HEK293 (cell line): ENCODE data around the gene ROBO4.

ENCODE experiments used
- CTCF ChIA-PET: fragments of 350-600 bp; formaldehyde crosslinking; extraction: SDS; loops from one replicate; lab custom pipeline; 2021; ENCODE audit warnings: antibody characterized with exemption; lab: Yijun Ruan, JAX
- POLR2A ChIA-PET: fragments of 300-600 bp; formaldehyde crosslinking; extraction: SDS; loops from one replicate; lab custom pipeline; 2020; ENCODE audit warnings: antibody characterized with exemption, inconsistent platforms; lab: Yijun Ruan, JAX
- H3K27ac ChIP-seq: fragments of 200-500 bp; sonication (Bioruptor generic); 2 replicates; pipeline ENCODE4 v1.5.1; 2014; ENCODE audit warnings: low read depth, low read length, control low read depth, inconsistent platforms; ENCODE audit errors: extremely low read depth
- H3K36me3 ChIP-seq, 2 experiments: fragments of 200-500 bp in 1 of 2; sonication (Bioruptor generic) in 1 of 2; 1 replicate in 1 of 2; 2 replicates in 1 of 2; pipeline ENCODE4 v1.5.1; 2014 to 2017; ENCODE audit warnings: inconsistent platforms in 2 of 2, low read length in 2 of 2; ENCODE audit not compliant: control insufficient read depth in 2 of 2, insufficient read depth in 1 of 2
- H3K4me1 ChIP-seq: fragments of 200-500 bp; sonication (Bioruptor generic); 2 replicates; pipeline ENCODE4 v1.5.1; 2014; ENCODE audit warnings: mild to moderate bottlenecking, low read length, inconsistent platforms; ENCODE audit not compliant: control insufficient read depth, insufficient read depth
- H3K4me3 ChIP-seq: 2 replicates; pipeline ENCODE4 v1.5.1; 2011; ENCODE audit warnings: low read depth, mild to moderate bottlenecking, control low read depth, low read length, moderate library complexity
- H3K9me3 ChIP-seq: fragments of 200-500 bp; sonication (Bioruptor generic); 2 replicates; pipeline ENCODE4 v1.5.1; 2014; ENCODE audit warnings: low read depth, low read length, inconsistent platforms; ENCODE audit not compliant: control insufficient read depth, insufficient read depth
- HOXA7 ChIP-seq: sonication (generic); formaldehyde crosslinking; IDR thresholded peaks from 2 replicates; pipeline ENCODE4 v1.8.1; 2022; ENCODE audit warnings: missing genetic modification reagents, borderline replicate concordance
- KLF16 ChIP-seq: fragments of 450-650 bp; formaldehyde crosslinking; IDR thresholded peaks from 2 replicates; pipeline ENCODE4 v1.5.1; 2017; ENCODE audit warnings: missing biosample characterization, missing genetic modification characterization
- KLF7 ChIP-seq: fragments of 450-650 bp; formaldehyde crosslinking; IDR thresholded peaks from 2 replicates; pipeline ENCODE4 v1.5.1; 2016; ENCODE audit warnings: missing biosample characterization, missing genetic modification characterization, borderline replicate concordance
- SALL2 ChIP-seq: fragments of 450-650 bp; formaldehyde crosslinking; IDR thresholded peaks from 2 replicates; pipeline ENCODE4 v1.5.0; 2017; ENCODE audit warnings: missing biosample characterization, mild to moderate bottlenecking, missing genetic modification characterization, borderline replicate concordance
- SP2 ChIP-seq: fragments of 450-650 bp; formaldehyde crosslinking; IDR thresholded peaks from 2 replicates; pipeline ENCODE4 v1.5.1; 2016; ENCODE audit warnings: missing biosample characterization, missing genetic modification characterization
- ZFP37 ChIP-seq: fragments of 450-650 bp; formaldehyde crosslinking; IDR thresholded peaks from 2 replicates; pipeline ENCODE4 v1.5.1; 2016; ENCODE audit warnings: missing biosample characterization, missing genetic modification characterization
- ZFP69B ChIP-seq: fragments of 450-650 bp; formaldehyde crosslinking; IDR thresholded peaks from 2 replicates; pipeline ENCODE4 v1.5.1; 2016; ENCODE audit warnings: missing biosample characterization, missing genetic modification characterization
- ZNF2 ChIP-seq: fragments of 450-650 bp; formaldehyde crosslinking; IDR thresholded peaks from 2 replicates; pipeline ENCODE4 v1.5.1; 2016; ENCODE audit warnings: missing biosample characterization, missing genetic modification characterization
- ZNF214 ChIP-seq: fragments of 450-650 bp; formaldehyde crosslinking; IDR thresholded peaks from 2 replicates; pipeline ENCODE4 v1.5.1; 2017; ENCODE audit warnings: missing biosample characterization, mild to moderate bottlenecking, missing genetic modification characterization, borderline replicate concordance
- ZNF280C ChIP-seq: fragments of 450-650 bp; formaldehyde crosslinking; IDR thresholded peaks from 2 replicates; pipeline ENCODE4 v1.5.1; 2016; ENCODE audit warnings: missing biosample characterization, missing genetic modification characterization
- ZNF292 ChIP-seq: fragments of 450-650 bp; formaldehyde crosslinking; IDR thresholded peaks from 2 replicates; pipeline ENCODE4 v1.5.1; 2016; ENCODE audit warnings: low read depth, missing biosample characterization, missing genetic modification characterization, borderline replicate concordance
- ZNF521 ChIP-seq: fragments of 450-650 bp; formaldehyde crosslinking; IDR thresholded peaks from 2 replicates; pipeline ENCODE4 v1.5.1; 2017; ENCODE audit warnings: missing biosample characterization, mild to moderate bottlenecking, missing genetic modification characterization
- ZNF555 ChIP-seq: fragments of 450-650 bp; formaldehyde crosslinking; conservative IDR thresholded peaks from 2 replicates; pipeline ENCODE4 v1.5.1; 2017; ENCODE audit warnings: missing biosample characterization, mild to moderate bottlenecking, missing genetic modification characterization, inconsistent platforms
- ZNF624 ChIP-seq: fragments of 450-650 bp; formaldehyde crosslinking; IDR thresholded peaks from 2 replicates; pipeline ENCODE4 v1.5.1; 2017; ENCODE audit warnings: missing biosample characterization, missing genetic modification characterization
- ZNF629 ChIP-seq: fragments of 450-650 bp; formaldehyde crosslinking; IDR thresholded peaks from 2 replicates; pipeline ENCODE4 v1.5.1; 2017; ENCODE audit warnings: missing biosample characterization, missing genetic modification characterization
- ZNF677 ChIP-seq: fragments of 450-650 bp; IDR thresholded peaks from 2 replicates; pipeline ENCODE4 v1.5.0; 2018; ENCODE audit warnings: missing biosample characterization, mild to moderate bottlenecking, missing genetic modification characterization, moderate library complexity
- ZNF791 ChIP-seq: fragments of 450-650 bp; formaldehyde crosslinking; IDR thresholded peaks from 2 replicates; pipeline ENCODE4 v1.5.1; 2016; ENCODE audit warnings: missing biosample characterization, missing genetic modification characterization
- ZSCAN23 ChIP-seq: fragments of 450-650 bp; formaldehyde crosslinking; IDR thresholded peaks from 2 replicates; pipeline ENCODE4 v1.5.1; 2016; ENCODE audit warnings: missing biosample characterization, missing genetic modification characterization
- TF ChIP-seq, protein P1 (sequence below): fragments of 450-650 bp; formaldehyde crosslinking; IDR thresholded peaks from 2 replicates; pipeline ENCODE4 v1.5.1; 2017; ENCODE audit warnings: missing biosample characterization, missing genetic modification characterization
- TF ChIP-seq, protein P2 (sequence below): fragments of 450-650 bp; formaldehyde crosslinking; IDR thresholded peaks from 2 replicates; pipeline ENCODE4 v1.5.1; 2016; ENCODE audit warnings: missing biosample characterization, missing genetic modification characterization
- TF ChIP-seq, protein P3 (sequence below): fragments of 450-650 bp; formaldehyde crosslinking; IDR thresholded peaks from 2 replicates; pipeline ENCODE4 v1.5.1; 2016; ENCODE audit warnings: missing biosample characterization, missing genetic modification characterization

ROBO4 gene

GRCh38 chr11:124930799-124931198, 33.1 kb upstream of the ROBO4 start:
- no peak for TF ChIP-seq SALL2 (tag by site-specific recombination)
- TF ChIP-seq ZNF624: no peak
- TF ChIP-seq, protein P1, sequence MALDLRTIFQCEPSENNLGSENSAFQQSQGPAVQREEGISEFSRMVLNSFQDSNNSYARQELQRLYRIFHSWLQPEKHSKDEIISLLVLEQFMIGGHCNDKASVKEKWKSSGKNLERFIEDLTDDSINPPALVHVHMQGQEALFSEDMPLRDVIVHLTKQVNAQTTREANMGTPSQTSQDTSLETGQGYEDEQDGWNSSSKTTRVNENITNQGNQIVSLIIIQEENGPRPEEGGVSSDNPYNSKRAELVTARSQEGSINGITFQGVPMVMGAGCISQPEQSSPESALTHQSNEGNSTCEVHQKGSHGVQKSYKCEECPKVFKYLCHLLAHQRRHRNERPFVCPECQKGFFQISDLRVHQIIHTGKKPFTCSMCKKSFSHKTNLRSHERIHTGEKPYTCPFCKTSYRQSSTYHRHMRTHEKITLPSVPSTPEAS (tag by site-specific recombination): no peak
- no peak for TF ChIP-seq ZFP37 (tag by site-specific recombination)
- TF ChIP-seq HOXA7: no peak
- no peak for TF ChIP-seq ZNF292 (tag by site-specific recombination)
- TF ChIP-seq ZNF555: no peak
- no peak for TF ChIP-seq ZNF214
- TF ChIP-seq ZSCAN23 (tag by site-specific recombination): no peak
- no peak for TF ChIP-seq ZNF791 (tag by site-specific recombination)
- no peak for TF ChIP-seq ZNF2 (tag by site-specific recombination)
- TF ChIP-seq ZNF629 (tag by site-specific recombination): no peak
- TF ChIP-seq, protein P2, sequence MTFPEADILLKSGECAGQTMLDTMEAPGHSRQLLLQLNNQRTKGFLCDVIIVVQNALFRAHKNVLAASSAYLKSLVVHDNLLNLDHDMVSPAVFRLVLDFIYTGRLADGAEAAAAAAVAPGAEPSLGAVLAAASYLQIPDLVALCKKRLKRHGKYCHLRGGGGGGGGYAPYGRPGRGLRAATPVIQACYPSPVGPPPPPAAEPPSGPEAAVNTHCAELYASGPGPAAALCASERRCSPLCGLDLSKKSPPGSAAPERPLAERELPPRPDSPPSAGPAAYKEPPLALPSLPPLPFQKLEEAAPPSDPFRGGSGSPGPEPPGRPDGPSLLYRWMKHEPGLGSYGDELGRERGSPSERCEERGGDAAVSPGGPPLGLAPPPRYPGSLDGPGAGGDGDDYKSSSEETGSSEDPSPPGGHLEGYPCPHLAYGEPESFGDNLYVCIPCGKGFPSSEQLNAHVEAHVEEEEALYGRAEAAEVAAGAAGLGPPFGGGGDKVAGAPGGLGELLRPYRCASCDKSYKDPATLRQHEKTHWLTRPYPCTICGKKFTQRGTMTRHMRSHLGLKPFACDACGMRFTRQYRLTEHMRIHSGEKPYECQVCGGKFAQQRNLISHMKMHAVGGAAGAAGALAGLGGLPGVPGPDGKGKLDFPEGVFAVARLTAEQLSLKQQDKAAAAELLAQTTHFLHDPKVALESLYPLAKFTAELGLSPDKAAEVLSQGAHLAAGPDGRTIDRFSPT: no peak
- TF ChIP-seq KLF7 (tag by site-specific recombination): no peak
- TF ChIP-seq ZNF280C: no peak
- no peak for TF ChIP-seq ZNF677 (tag by site-specific recombination)
- no peak for TF ChIP-seq ZFP69B
- TF ChIP-seq SP2 (tag by site-specific recombination): no peak
- TF ChIP-seq, all 188 proteins: peak for 0
- Histone ChIP-seq H3K27ac (no peak overlapping the region), H3K4me1 (no peaks in the 10 kb centered on the region), H3K4me3 (no peak overlapping the region), H3K36me3 (no peaks in the 10 kb centered on the region), H3K9me3 (no peaks in the 10 kb centered on the region)
- ChIA-PET CTCF (interaction anchor here (0.6 kb wide), 1 partner anchor 11 kb away, joined by 4 read pairs; no protein-coding TSS in a partner anchor), POLR2A (no interaction called here)

- CTCF ChIA-PET: interaction anchor here (1.0 to 1.2 kb wide), 2 partner anchors 31 to 63 kb away, joined by 4 read pairs; no protein-coding TSS in a partner anchor
- POLR2A ChIA-PET: no interaction called here
- TF ChIP-seq KLF16 (tag by site-specific recombination) (no peak), ZNF521 (tag by site-specific recombination) (no peak)
- TF ChIP-seq, protein P3, sequence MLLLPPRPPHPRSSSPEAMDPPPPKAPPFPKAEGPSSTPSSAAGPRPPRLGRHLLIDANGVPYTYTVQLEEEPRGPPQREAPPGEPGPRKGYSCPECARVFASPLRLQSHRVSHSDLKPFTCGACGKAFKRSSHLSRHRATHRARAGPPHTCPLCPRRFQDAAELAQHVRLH (tag by site-specific recombination): no peak
- no peaks in the 10 kb centered on the region for H3K36me3 ChIP-seq
- no peaks in the 10 kb centered on the region for H3K4me1 ChIP-seq
- no peaks in the 10 kb centered on the region for H3K9me3 ChIP-seq
- no peak overlapping the region for H3K4me3 ChIP-seq
- no peak overlapping the region for H3K27ac ChIP-seq
These were observed 31.4 kb upstream of the ROBO4 start for GRCh38 chr11:124928942-124929665.
